Activated T-helper 17 cell treated with anti-CD3 and anti-CD28 coated beads, Interleukin-2, amount 50 U/mL, for 72 hours (primary cell): ENCODE measurements around the gene PTP4A1. TPM values are rescaled to one million over a fixed set of nuclear protein-coding genes. Genes with fewer than 3 reads are reported as not detected.

ENCODE experiments used
- ATAC-seq: fragments of 150-1000 bp; cut with Tn5 transposase; replicated peaks from 2 replicates; pipeline ENCODE4 v1.10.0; 2021; ENCODE audit warnings: mild to moderate bottlenecking, moderate library complexity
- H3K27ac Mint-ChIP-seq: one replicate; pipeline ENCODE4 v1.8.0; 2022; ENCODE audit warnings: mixed read lengths
- H3K27me3 Mint-ChIP-seq: one replicate; pipeline ENCODE4 v1.8.0; 2022; ENCODE audit warnings: mixed read lengths
- H3K36me3 Mint-ChIP-seq: one replicate; pipeline ENCODE4 v1.8.0; 2022; ENCODE audit warnings: low read depth, mild to moderate bottlenecking, mixed read lengths
- H3K4me1 Mint-ChIP-seq: one replicate; pipeline ENCODE4 v1.8.0; 2022; ENCODE audit warnings: mixed read lengths
- H3K4me3 Mint-ChIP-seq: one replicate; pipeline ENCODE4 v1.8.0; 2022; ENCODE audit warnings: mild to moderate bottlenecking, mixed read lengths
- H3K9me3 Mint-ChIP-seq: one replicate; pipeline ENCODE4 v1.8.0; 2022; ENCODE audit warnings: mixed read lengths
- total RNA-seq, 2 donors: library from RNA; stranded (reverse); gene quantifications; one replicate each; pipeline ENCODE4 v1.2.3, GENCODE V29; 2022

Gene PTP4A1
- total RNA-seq, 2 donors from 2014 or later: 43.3 to 70.8 TPM

- H3K4me3 Mint-ChIP-seq: no peak overlapping the region
- H3K4me1 Mint-ChIP-seq: peaks cover 6% of the 10 kb centered on the region
- H3K36me3 Mint-ChIP-seq: no peaks in the 10 kb centered on the region
- H3K9me3 Mint-ChIP-seq: no peaks in the 10 kb centered on the region
- ATAC-seq: no peak
- H3K27ac Mint-ChIP-seq: no peak overlapping the region
- H3K27me3 Mint-ChIP-seq: peaks cover 7% of the 10 kb centered on the region
Observed at GRCh38 chr6:63567966-63568365, 4.3 kb upstream of the PTP4A1 start.

DNA sequence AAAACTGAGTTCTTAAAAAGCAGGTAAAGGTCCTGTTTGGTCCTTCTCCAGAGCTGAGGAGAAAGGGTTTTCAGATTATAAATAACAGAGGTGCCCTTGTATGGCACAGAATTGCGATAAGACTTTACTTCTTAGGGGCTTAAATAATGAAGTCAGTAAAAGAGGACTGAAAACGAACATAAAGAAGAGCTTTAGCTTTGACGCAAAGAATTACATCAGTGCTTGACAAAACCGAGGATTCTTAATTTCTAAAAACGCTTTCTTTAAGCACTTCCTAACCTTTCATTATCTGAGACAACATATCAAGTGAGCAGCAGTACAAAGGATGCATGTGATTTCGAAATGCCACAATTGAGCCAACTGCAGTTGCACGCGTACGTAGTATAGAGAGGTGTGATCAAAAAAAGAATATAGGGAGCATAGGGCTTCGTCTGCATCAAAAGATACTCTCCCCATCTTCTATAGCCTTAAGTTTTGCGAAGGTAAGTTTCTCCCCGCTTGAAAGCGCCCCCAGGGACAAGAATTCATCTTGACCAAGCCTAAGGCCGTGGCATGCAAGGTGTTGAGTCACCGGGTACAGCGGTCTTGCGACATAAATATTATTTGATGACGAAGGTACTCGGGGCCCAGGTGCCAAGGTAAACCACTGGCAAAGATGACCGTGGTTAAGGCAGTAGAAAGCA, 778 bp upstream of the PTP4A1 start:
- H3K4me1 Mint-ChIP-seq: peaks cover 9% of the 10 kb centered on the region

GRCh38 chr6:63572747-63573075, 431 bp downstream of the PTP4A1 start:
- Mint-ChIP-seq H3K9me3 (no peaks in the 10 kb centered on the region), H3K27ac (peak overlapping the region; percentile 89), H3K4me1 (peaks cover 9% of the 10 kb centered on the region), H3K27me3 (no peaks in the 10 kb centered on the region), H3K36me3 (peaks cover 36% of the 10 kb centered on the region), H3K4me3 (peak overlapping the region; percentile 93)
- no peak for ATAC-seq

More for the DNA sequence above, 778 bp upstream of the PTP4A1 start:
- no peaks in the 10 kb centered on the region for H3K9me3 Mint-ChIP-seq
- H3K27me3 Mint-ChIP-seq: no peaks in the 10 kb centered on the region
- H3K27ac Mint-ChIP-seq: peak overlapping the region; percentile 89
- peak overlapping the region; percentile 93 for H3K4me3 Mint-ChIP-seq
- peaks cover 24% of the 10 kb centered on the region for H3K36me3 Mint-ChIP-seq
- peak; percentile 18 for ATAC-seq

DNA sequence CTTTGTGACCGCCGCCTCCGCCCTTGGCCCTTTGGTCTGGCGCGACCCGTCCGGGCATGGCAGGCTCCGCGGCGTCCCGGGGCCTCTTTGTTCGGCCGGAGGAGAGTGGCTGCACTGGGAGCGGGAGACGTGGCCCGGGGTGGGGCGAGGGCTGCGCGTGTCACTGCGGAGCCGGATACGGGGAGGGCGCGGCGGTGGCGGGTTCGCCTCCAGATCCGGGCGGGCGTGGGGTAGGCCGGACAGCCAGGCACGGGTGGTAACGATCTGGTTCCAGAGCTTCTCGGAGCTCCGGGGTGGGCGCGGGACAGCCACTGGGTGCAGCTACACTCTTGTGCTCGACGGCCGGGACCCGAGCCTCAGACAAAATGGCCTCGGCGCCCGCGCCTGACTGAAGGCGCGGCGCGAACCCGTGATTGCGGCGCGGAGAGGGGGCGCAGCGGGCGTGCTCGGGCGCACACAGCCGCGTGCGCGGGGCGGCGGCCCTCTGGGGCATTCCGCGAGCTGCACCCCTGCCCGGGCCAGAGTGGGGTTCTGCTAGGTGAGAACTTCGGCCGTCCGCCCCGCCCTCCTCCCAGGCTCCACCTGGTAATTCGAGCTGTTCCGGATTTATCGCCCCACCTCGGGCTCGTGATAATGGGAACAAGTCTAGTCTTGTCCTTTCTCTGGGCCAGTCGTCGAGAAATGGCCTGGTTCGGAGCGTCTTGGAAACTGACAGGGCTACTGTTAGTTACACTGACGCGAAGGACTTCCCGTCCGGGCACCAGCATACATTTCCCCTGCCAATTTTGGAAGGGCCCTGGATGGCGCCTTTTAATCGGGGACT, 1.0 kb downstream of the PTP4A1 start:
- no peaks in the 10 kb centered on the region for H3K9me3 Mint-ChIP-seq
- H3K27me3 Mint-ChIP-seq: no peaks in the 10 kb centered on the region
- ATAC-seq: peak; percentile 37
- H3K4me1 Mint-ChIP-seq: peaks cover 9% of the 10 kb centered on the region
- H3K27ac Mint-ChIP-seq: peak overlapping the region; percentile 92
- peaks cover 41% of the 10 kb centered on the region for H3K36me3 Mint-ChIP-seq
- peak overlapping the region; percentile 93 for H3K4me3 Mint-ChIP-seq

GRCh38 chr6:63573899-63574553, 1.7 kb downstream of the PTP4A1 start:
- Mint-ChIP-seq H3K36me3 (peaks cover 48% of the 10 kb centered on the region), H3K4me3 (peak overlapping the region; percentile 93), H3K9me3 (no peaks in the 10 kb centered on the region), H3K27ac (peak overlapping the region; percentile 92), H3K27me3 (no peaks in the 10 kb centered on the region), H3K4me1 (peaks cover 9% of the 10 kb centered on the region)
- ATAC-seq: peak; percentile 13

- Mint-ChIP-seq H3K36me3 (peaks cover 53% of the 10 kb centered on the region), H3K4me3 (peak overlapping the region; percentile 93), H3K27me3 (no peaks in the 10 kb centered on the region), H3K27ac (peak overlapping the region; percentile 92), H3K4me1 (peaks cover 9% of the 10 kb centered on the region), H3K9me3 (no peaks in the 10 kb centered on the region)
- no peak for ATAC-seq
Observed at GRCh38 chr6:63574554-63574900, 2.2 kb downstream of the PTP4A1 start.

DNA sequence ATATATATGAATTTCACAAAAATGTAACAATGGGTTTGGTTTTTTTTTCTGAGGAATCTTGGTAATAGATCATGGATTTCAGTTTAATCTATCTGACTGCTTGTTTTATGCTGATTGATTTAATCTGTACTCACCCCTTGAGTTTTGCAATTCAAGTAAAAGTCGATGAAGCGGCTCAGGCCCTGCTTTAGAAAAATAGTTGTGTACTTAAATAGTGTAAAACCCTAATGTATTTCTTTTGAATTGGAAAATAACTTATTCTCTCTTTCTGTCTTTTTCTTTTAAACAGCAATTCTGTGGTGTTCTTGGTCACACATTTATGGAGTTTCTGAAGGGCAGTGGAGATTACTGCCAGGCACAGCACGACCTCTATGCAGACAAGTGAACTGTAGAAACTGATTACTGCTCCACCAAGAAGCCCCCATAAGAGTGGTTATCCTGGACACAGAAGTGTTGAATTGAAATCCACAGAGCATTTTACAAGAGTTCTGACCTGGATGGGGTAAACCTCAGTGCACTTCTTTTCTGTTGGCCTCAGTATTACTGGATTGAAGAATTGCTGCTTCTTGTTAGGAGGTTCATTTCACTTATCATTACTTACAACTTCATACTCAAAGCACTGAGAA, 4.0 kb downstream of the PTP4A1 start:
- ATAC-seq: no peak
- H3K9me3 Mint-ChIP-seq: no peaks in the 10 kb centered on the region
- no peaks in the 10 kb centered on the region for H3K27me3 Mint-ChIP-seq
- H3K4me3 Mint-ChIP-seq: peak overlapping the region; percentile 25
- peaks cover 70% of the 10 kb centered on the region for H3K36me3 Mint-ChIP-seq
- H3K4me1 Mint-ChIP-seq: peaks cover 9% of the 10 kb centered on the region
- H3K27ac Mint-ChIP-seq: no peak overlapping the region

DNA sequence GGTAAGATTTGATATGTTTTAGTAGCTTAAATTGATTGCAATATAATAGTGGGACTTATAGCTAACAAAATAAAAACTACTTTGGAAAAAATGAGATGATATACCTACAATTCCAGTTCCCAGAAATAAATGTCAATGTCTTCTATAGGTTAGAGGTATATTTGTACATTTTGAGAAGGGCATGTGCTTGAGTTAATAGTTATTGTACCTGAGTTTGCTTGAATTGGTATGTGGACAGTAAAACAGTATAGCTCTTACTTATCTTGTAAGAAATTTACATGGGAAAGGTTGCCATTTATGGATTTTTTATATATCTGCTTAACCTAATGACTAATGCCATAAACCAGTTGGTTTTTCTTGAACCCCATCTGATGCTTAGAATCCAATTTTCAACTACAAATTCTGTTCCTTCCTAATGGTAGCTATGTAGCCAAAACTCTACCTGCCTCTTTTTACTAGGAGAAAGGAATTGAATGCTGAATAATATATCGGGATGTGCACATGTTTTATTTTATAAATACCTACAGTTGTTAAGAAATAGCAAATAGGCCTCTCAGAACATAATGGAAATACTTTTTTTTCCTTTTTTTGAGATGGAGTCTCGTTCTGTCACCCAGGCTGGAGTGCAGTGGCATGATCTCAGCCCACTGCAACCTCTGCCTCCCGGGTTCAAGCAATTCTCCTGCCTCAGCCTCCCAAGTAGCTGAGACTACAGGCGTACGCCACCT, 4.9 kb downstream of the PTP4A1 start:
- no peaks in the 10 kb centered on the region for H3K27me3 Mint-ChIP-seq
- H3K36me3 Mint-ChIP-seq: peaks cover 79% of the 10 kb centered on the region
- no peak overlapping the region for H3K4me3 Mint-ChIP-seq
- no peak overlapping the region for H3K27ac Mint-ChIP-seq
- no peak for ATAC-seq
- H3K4me1 Mint-ChIP-seq: peaks cover 4% of the 10 kb centered on the region
- no peaks in the 10 kb centered on the region for H3K9me3 Mint-ChIP-seq

- peaks cover 91% of the 10 kb centered on the region for H3K36me3 Mint-ChIP-seq
- H3K27me3 Mint-ChIP-seq: no peaks in the 10 kb centered on the region
- no peaks in the 10 kb centered on the region for H3K9me3 Mint-ChIP-seq
- no peak for ATAC-seq
- H3K27ac Mint-ChIP-seq: no peak overlapping the region
- H3K4me3 Mint-ChIP-seq: no peak overlapping the region
- peaks cover 4% of the 10 kb centered on the region for H3K4me1 Mint-ChIP-seq
Observed at GRCh38 chr6:63578757-63579156, 6.5 kb downstream of the PTP4A1 start.

- Mint-ChIP-seq H3K4me3 (no peak overlapping the region), H3K4me1 (peaks cover 4% of the 10 kb centered on the region), H3K27ac (no peak overlapping the region), H3K27me3 (no peaks in the 10 kb centered on the region), H3K9me3 (no peaks in the 10 kb centered on the region), H3K36me3 (peaks cover 81% of the 10 kb centered on the region)
- ATAC-seq: no peak
Observed at GRCh38 chr6:63579937-63580703, 7.8 kb downstream of the PTP4A1 start.

- Mint-ChIP-seq H3K36me3 (peaks cover 81% of the 10 kb centered on the region), H3K4me3 (no peak overlapping the region), H3K27ac (no peak overlapping the region), H3K4me1 (peaks cover 4% of the 10 kb centered on the region), H3K27me3 (no peaks in the 10 kb centered on the region), H3K9me3 (no peaks in the 10 kb centered on the region)
- ATAC-seq: no peak
Observed at GRCh38 chr6:63580704-63580961, 8.4 kb downstream of the PTP4A1 start.

DNA sequence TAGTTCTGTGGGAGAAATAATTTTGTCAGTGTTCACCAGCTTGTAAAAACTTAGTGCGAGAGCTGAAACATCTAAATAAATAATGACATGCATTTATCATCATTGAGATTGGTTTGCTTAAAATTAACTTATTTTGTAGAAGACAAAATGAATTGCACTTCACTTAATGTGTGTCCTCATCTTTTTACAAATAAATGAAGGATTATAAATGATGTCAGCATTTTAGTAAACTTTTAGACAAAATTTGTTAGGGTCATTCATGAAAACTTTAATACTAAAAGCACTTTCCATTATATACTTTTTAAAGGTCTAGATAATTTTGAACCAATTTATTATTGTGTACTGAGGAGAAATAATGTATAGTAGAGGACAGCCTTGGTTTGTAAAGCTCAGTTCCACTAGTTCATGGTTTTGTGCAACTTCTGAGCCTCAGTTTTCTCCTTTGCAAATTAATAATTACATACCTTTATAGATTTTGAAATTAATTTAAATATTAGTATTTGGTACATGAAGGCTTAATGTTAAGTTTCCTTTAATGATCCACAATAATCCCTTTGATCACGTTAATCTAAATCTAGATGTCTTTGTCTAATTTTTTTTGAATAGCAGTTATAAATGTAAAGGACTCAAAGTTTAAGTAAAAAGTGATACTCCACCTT, 9.2 kb downstream of the PTP4A1 start:
- Mint-ChIP-seq H3K27me3 (no peaks in the 10 kb centered on the region), H3K9me3 (no peaks in the 10 kb centered on the region)
- no peak for ATAC-seq

DNA sequence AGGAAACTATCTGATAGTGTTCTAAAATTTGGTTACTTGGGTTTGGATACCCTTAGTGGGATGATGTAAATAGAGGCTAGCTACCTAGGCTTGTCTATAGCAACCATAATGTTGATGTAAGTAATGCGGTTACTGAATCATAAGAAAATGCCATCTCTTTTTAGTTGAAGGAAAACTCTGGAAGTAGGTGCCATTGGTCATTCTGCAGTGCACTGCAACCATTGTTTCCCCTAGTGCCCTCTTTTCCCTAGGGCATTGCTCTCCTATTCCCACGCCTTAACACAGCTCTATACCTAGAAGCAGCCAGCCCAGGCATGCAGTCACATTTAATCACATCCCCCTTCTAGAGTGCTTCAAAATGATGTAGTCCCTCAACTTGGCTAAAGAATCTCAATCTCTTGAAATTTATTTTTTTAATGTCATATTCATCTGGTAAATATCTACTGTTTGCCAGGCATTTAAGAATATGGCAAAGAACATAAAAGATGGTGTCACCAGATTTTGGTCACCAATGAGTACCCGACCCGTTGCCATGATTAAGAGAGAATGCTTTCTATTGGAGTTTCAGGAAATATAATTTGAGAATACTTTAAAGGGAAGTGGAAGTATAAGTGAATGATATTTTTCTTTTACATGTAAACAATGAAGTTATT, 10.4 kb downstream of the PTP4A1 start:
- no peak for ATAC-seq
- Mint-ChIP-seq H3K9me3 (no peaks in the 10 kb centered on the region), H3K4me3 (no peak overlapping the region), H3K36me3 (peaks cover 61% of the 10 kb centered on the region), H3K27me3 (no peaks in the 10 kb centered on the region), H3K4me1 (no peaks in the 10 kb centered on the region), H3K27ac (no peak overlapping the region)

More for the DNA sequence above, 9.2 kb downstream of the PTP4A1 start:
- Mint-ChIP-seq H3K36me3 (peaks cover 73% of the 10 kb centered on the region), H3K27ac (no peak overlapping the region), H3K4me3 (no peak overlapping the region), H3K4me1 (no peaks in the 10 kb centered on the region)
